Measurements from ENCODE around the gene HAUS3.

DNA sequence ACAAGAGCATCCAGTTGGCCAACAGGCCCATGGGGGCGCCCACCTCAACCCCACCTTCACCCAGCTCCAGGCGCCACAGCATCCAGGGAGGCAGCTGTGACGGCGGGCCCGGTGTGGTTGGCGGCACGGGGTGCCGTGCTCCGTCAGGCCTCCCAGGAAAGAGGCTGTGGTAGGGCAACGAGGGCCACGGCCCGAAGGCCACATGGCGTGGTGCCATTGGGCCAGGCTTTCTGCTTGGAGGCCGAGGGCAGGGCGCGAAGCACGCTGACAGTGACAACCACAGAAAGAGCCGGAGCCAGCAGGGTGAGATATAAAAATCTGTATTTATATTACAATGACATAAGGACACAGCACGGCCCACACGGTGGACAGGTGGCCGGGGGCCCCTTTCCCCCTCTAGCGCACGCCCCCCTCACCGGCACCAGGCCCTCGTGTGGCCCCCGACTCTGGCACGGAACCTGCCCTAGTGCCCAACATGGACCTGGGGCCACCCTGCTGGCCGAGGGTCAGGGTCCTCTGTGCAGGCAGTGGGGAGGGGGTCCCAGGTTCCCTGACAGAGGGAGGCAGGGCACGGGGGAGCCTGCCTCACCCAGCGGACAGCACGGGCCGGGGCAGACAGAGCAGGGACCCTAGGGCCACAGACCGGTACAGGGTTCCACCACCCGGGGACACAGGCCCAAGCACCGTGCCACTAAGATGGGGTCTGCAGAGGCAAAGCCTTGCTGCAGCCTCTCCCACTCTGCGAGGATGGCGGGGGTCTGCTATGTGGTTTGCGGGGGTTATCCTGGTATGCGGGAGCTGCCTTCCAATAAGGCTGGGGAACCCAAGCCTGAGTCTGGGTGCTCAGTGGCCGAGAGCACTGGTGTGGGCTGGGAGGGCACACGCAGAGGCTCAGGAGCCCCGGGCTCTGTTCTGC, 5.5 kb upstream of the HAUS3 start:
- TF ChIP-seq POLR2A (IDR thresholded peaks at IDR 0.05; ENCODE audit: low read depth, low read length), result no peak
- TF ChIP-seq TAF1 (IDR thresholded peaks at IDR 0.05; ENCODE audit: borderline replicate concordance, low read depth, low read length), result no peak
- no peak for TF ChIP-seq POLR2AphosphoS5 (IDR thresholded peaks at IDR 0.05; ENCODE audit: low read depth, low read length)
